ENCODE measurements around the gene KLHL29.

DNA sequence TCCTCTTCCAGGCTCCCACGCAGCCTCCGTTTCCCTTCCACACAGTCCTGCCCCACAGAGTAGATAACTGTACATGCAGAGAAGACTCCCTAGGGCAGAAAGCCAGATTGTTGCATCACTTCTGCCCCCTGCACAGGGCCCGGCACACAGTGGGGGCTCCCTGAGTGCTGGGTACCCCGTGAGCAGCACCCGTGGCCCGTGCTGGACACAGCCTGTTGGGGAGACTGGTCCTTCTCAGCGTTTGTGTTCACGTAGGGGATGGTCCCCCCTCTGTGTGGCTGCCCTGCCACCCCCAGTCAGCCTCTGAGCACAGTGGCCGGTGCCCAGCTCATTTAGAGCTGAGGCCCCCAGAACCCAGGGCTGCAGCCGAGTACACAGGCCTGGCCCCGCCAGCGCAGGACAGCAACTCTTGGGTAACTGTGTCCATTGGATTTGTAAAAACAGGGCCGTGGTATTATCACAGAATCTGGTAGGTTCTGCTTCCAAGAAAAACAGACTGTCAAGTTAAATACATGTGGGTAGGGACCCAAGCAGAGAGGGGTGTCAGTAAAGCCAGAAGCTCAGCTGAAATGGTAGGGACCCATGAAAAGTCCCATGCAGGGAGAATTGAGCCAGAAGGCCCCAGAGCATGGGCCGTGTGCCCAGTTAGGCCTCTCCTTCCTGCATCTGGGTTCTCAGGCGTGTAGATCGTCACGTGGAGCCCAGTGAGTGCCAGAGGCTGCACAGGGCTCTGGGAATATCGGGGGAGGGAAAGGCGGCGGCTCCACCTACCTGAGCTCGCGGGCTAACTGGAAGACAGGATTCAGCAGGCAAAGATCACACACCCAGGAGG, 284.6 kb downstream of the KLHL29 start:
- TF ChIP-seq, protein P1, sequence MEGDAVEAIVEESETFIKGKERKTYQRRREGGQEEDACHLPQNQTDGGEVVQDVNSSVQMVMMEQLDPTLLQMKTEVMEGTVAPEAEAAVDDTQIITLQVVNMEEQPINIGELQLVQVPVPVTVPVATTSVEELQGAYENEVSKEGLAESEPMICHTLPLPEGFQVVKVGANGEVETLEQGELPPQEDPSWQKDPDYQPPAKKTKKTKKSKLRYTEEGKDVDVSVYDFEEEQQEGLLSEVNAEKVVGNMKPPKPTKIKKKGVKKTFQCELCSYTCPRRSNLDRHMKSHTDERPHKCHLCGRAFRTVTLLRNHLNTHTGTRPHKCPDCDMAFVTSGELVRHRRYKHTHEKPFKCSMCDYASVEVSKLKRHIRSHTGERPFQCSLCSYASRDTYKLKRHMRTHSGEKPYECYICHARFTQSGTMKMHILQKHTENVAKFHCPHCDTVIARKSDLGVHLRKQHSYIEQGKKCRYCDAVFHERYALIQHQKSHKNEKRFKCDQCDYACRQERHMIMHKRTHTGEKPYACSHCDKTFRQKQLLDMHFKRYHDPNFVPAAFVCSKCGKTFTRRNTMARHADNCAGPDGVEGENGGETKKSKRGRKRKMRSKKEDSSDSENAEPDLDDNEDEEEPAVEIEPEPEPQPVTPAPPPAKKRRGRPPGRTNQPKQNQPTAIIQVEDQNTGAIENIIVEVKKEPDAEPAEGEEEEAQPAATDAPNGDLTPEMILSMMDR (IDR thresholded peaks at IDR 0.05) = peak in 1 of 4 experiments; percentile 16
- no peak for TF ChIP-seq POLR2A (IDR thresholded peaks at IDR 0.05)
